Stimulated activated CD8-positive, alpha-beta memory T cell treated with anti-CD3 and anti-CD28 coated beads, Interleukin-4, amount 100 ng/mL, for 4 hours (primary cell): Measurements from ENCODE around the gene KCNMA1.
"Not testable (repeated sequence)": the region's sequence is repeated elsewhere in the genome, so short reads cannot be mapped to it uniquely, and the experiment has no call there.

Experiments
- DNase-seq, 2 donors: peaks; one replicate each; pipeline ENCODE4 v3.0.0-alpha.2; 2020; ENCODE audit warnings: low read depth in 2 of 2, low spot score in 1 of 2

KCNMA1 gene

DNA sequence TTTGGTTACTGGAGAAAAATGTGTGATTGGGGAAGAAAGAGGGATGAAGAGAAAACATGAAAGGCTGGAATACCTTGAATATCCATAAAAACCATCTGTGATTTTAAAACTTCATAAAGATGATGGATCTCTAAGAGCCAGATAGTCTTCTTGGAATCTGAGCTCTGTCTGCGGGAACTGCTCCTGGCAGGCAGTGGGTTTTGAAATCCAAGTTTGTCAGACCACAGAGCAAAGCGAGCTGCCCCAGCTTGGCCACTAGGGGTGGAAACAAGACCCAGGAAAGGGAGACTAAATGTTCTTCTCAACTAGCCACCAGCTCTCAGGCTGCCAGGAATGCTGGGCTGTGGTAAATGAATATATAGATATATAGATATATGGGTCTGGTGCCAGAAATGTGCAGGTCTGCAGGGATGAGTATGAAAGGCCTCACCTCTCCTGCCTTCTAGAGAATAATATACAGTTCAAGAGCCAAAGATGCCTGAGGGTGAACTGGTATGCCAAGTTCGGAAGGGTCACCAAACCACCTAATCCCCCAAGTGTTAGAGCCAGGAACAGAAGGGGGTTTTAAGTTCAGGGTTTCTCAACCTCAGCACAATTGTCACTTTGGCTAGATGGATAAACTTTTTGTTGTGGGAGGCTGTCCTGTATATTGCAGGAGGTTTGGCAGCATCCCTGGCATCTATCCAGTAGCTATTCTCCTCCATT, 208.8 kb downstream of the KCNMA1 start:
- no peak for DNase-seq

DNA sequence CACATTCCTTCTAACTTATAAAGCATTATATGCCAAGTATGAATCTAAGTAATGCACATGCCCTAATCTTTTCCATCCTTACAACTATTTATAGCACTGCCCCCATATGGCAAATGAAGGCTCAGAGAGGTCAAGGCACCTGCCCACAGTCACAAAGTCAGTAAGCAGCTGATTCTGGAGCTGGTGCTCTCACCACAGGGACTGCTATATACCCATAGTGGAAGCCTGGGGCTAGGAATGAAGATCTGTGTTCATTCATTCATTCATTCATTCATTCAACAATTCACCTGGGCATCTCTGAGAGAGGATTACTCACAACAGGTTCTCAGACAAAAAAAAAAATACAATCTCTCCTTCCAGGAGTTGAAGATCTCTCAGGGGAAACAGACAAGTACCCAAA, 213.4 kb downstream of the KCNMA1 start:
- no peak for DNase-seq

DNA sequence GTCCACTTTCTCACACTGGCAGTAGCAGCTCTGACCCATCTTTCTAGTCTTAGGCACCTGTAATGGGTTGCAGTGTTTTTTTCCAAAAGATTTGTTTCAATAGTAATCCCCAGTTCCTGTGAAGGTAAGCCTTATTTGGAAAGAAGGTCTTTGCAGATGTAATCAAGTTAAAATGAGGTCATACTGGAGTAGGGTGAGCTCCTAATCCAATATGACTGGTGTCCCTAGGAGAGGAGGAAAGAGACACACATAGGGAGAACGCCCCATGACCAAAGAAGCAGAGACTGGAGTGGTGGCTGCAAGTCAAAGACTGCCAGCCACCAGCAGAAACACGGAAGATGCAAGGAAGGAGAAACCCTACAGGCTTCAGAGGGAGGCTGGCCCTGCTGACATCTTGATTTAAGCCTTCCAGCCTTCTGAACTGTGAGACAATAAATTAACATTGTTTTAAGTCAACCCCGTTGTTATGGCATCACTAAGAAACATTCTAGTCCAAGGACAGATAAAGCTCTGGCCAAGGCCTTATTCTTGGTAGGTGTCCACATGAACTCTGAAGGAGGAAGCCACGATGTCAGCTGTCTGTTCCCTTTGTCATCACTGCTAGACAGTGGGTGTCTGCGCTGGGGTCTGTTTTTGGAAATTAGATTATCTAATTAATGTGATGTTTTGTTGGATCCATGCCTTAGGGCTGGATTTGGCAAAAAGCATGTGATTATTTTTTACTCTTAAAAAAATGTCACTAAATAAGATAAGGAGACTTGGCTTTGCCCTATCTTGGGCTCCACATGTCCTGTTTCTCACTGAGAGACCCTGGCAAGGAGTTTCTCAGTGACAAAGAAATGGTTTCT, 214.9 kb downstream of the KCNMA1 start:
- DNase-seq, result no peak

DNA sequence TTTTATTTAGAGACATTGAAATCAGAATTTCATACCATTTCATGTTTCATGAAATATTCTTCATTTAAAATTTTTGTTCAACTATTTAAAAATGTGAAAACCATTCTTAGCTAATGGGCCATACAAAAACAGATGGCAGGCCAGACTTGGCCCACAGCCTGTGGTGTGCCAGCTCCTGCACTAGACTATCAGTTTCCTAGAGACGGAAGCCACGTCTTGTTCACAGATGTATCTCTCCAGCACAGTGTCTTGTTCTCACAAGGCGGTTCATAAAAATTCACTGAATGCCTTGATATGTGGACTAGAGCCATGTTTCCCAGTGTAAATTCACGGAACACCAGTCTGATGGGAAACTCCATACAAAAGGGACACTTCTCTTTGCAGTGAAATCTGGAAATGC, 216.0 kb downstream of the KCNMA1 start:
- DNase-seq, result no peak

DNA sequence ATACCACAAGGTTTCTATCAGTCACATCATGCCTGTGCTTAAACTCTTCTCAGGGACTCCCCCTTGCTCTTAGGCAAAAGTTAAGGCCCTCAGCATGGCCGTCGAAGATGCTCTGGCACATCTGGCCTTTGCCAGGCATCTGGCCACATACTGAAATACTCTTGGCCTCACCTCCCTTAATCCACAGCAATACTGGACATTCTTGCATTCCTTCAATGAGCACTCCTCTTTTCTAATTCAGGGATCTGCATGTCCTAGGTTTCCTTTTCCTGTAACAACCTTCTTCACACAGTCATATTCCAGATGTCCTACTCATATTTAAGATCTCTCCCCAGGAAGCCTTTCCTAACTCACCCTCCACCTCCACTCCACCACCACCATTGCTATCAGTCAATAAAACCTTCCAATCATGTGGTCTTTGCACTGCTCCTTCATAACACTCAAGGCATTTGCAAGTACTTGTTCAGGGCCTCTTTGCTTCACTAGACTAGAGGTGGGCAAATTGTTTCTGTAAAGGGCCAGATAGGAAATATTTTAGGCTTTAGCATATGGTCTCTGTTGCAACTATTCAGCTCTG, 216.6 kb downstream of the KCNMA1 start:
- DNase-seq, result no peak

DNA sequence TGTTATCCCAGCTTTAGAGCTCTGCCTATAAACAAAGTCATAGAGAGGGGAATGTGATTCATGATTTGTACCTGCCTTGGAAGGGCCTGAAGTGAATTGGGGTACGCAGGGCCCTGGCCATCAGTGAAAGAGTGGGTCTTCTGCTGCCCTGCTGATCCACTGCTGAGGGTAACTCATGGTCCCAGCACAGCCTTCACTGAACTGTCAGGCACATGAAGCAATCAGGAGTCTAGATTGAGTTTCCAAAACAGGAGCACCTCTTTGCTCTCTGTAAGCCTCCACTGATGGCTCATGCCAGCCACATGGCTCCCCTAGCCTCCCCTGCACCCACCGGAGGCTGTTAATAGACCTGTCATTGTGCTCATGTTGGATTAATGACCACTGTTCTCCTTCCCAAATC, 217.6 kb downstream of the KCNMA1 start:
- DNase-seq, result no peak

DNA sequence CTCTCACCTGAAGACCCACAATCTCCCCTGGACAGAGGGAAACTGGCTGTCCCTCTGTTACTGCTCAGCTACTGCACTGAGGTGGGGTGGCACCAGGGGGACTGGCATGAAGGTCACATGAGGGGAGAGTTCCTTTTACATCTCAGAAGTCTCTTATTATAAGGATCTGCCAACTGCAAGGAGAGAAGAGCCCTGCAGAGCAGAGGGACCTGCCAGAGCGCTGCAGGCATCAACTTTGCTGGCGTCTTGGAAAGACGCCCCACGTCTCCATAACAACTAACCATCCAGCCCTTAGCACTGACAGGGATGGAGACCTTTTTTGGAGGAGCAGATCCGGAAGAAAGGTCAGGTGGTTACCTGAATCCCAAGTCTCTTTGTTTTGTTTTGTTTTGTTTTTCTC, 218.6 kb downstream of the KCNMA1 start:
- no peak for DNase-seq

DNA sequence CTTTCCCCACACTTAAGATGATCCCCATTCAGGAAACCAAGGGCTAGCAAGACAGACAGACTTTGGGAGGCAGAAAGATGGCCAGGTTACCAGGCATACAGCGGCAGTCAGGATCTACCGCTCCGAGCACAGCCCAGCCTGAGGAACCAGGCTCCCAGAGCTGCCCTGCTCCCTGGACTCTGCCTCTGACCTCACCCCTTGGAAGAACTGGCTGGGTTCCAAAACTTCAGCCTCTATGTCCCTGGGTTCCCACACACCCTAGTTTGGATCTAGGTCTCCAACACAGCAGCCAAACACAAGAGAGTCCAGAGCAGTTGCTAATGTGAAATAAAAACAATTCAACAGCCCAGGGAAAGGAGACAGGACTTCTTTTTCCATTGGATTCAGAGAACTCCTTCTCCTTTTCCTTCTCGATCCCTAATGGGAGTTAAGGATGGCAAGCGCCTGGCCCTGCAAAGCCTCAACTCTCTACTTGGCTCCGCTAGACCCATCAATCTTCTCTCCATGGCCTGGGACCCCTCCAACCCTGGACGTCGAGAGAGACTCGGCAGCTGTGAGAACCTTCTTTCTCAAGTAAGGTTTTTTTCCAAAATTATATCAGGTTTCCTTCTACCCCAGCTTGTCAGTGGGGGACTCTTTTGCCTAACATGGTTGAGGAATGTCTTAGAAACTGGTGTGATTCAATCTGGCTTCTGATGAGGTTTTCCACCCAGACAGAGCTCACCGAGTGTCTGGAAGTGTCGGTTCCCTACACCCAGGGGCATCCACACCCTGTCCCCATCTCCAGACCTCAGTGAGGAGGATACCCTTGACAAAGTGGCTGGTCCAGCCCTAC, 219.6 kb downstream of the KCNMA1 start:
- no peak for DNase-seq

DNA sequence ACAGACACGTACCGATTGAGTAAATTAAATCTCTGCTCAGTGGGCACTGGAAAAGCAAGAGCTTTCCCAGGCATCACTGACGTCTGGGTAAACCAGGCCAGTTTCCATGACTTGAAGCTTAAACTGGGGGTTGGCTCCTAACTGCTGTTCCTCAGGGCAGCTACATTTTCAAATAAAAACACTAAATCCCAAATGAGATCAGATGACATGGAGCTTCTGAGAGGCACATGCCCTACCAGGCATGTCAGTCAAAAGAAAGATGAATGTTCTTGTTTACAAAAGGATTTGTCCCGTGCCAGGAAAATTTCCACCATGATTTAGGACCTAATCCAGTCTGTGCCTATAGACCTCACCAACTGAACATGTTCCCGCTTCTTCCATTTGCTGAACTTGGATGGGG, 220.2 kb downstream of the KCNMA1 start:
- DNase-seq, result no peak

DNA sequence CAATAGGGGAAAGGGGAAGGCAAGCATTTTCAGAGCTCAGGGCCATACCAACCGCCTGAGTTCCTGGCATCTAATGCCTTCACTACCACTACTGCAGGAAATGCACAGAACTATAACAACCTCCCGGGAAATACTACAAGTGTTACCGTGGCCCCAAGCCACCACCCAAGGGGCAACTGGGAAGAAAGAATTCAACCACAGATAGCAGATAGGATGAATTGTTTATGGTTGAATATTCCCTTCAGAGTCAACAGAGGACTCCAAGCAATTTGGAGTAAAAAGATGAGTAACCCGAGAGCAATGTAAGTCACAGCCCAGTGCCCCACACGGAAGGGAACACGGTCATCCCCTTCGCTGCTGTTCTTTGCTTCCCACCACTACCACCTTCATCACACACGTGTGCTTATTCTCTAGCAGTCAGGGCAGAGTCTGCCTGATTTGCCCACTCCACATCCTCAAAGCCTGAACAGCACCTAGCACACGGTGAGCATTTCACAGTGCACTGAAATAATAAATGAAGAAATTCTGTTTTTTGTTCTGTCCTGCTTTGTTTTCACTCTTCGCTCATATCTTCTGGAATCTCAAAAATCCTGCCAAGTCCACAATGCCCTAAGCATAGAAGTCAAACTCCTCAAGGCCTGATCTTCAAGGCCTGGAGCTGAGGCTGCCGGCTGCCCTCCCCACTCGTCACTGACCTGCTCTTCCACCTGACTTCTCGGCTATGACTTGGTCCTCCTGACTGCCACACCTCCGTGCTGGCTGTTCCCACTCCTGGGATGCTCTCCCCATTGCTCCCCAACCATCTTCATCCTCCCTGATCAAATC, 221.1 kb downstream of the KCNMA1 start:
- no peak for DNase-seq

DNA sequence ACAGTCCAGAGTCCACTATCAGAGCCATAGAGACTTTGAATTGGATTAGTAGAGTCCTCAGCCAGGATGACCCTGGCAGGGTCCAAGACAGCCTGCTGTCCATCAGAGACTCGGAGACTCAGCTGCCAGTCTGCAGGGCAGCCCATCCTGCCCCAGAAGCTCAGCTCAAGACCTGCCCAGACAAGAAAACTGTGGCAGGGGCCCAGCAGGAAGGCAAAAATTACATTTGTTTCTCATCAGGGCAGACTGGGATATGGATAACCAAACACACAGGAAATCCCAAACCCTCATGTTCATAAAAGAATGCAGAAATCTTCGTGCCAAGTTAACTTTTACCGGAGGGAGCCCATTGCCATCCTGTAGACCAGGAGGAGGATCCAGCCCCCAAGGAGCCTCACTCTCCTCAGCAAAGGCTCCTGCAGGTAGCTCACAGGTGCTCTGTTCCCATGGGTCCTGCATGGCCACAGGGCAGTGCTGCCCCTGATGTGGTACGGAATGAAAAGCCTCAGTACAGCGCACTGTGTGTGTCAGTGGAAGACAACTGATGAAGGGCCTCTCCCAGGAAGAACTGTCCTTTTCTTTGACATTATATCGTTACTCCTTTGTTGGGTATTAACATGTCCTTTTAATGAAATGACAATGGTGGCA, 222.2 kb downstream of the KCNMA1 start:
- no peak for DNase-seq

DNA sequence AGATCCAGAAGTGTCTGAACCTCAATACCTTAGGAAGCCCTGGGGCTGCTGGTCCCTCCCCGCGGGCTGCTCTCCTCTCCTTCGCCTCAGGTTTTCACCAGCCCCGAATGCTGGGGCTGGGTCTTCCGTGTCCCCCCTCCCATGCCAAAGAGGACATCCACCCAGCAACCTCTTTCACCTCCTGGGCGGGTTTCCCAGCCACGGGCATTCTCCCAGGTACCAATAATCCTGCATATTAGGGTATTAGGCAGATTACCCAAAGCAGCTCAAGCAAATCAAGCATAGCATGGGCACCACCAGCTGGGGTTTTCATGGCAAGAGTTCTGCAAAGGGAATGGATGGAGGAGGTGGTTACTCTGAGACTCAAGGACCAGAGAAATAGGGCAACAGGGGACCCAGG, 224.4 kb downstream of the KCNMA1 start:
- no peak for DNase-seq

DNA sequence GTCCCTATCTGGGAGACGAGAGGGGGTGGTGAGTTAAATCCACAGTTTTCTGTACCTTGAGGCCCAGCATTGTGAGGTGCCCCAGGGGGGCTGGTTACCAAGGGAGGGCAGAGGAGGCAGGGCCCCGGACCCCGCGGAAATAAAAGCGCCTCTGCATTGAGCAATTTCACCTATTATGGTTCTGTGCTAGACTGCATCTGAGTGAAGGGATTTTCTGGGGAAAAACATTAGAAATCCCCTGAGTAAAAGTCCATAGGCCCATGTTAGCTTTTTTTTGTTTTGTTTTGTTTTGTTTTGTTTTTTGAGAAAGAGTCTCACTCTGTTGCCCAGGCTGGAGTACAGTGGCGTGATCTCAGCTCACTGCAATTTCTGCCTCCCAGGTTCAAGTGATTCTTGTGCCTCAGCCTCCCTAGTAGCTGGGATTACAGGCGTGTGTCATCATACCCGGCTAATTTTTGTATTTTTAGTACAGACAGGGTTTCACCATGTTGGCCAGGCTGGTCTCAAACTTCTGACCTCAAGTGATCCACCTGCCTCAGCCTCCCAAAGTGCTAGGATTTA, 225.0 kb downstream of the KCNMA1 start:
- DNase-seq, result not testable (repeated sequence)

DNA sequence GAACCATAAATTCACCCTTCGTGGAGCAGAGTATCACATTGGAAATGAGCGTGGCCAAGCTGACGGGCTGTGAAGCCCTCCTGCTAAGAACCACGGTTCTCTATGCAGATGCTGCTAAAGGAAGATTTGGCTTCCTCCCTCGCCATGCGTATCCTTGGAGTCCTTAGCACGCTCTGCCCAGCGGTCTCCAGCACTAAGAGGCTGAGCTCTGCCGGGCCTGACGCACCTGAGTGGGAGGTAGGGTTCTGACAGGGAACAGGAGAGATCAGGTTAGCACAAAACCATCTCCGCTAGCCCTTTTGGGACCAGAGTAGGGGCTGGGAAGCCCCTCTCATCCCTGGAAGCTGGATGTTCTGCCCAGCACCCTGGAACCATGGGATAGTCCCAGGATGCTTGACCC, 225.8 kb downstream of the KCNMA1 start:
- no peak for DNase-seq

DNA sequence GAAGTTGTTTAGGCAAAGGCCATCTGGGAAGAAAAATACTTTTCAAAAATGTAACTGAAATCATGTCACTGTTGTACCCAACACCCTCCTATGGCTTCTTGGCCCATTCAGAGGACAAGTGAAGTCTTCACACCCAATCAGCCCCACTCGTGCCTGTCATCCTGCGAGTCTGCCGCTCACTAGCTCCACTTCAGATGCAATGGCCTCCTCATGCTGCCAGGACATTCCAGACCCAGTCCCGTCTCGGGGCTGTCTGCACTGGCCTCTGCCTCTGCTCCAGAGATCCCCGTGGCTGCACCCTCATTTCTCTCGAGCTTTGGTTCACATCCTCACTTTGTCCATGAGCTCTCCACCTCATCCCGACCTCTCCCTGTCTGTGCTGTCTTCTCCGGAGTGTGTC, 227.1 kb downstream of the KCNMA1 start:
- no peak for DNase-seq

DNA sequence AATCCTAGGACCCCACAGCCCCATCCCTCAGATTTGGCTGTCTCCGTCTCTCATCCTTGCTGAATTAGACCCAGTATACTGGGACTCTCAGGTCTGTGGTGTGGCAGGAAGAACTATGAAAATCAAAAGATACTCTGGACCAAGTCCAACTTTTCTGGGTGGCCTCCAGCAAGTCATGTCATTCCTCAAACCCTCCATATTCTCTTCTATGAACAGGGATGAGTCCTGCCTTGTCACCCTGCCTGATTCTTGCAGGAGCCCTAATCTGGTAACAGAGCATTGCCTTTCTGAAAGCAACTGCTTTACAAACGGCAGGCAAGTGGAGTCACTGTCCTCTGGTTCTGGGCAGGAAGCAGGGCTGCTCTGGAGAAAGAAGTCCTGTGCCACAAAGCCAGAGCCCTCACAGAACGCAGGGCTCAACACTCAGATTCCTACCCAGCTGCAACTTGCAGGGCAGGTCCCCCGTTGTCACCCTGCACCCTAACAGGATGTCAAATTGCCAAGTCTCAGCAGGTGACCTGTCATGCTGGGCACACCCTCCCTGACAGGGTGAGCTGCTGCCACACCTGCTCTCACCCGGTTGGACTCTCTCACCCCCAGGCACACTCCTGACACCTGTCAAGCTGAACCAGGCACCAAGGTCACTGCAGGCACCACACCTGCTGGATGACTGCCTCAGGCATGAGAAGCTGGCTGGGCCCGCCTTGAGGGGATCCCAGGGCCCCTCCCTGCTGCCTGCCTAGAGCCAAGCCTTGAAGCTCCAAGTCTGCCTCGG, 227.7 kb downstream of the KCNMA1 start:
- no peak for DNase-seq

DNA sequence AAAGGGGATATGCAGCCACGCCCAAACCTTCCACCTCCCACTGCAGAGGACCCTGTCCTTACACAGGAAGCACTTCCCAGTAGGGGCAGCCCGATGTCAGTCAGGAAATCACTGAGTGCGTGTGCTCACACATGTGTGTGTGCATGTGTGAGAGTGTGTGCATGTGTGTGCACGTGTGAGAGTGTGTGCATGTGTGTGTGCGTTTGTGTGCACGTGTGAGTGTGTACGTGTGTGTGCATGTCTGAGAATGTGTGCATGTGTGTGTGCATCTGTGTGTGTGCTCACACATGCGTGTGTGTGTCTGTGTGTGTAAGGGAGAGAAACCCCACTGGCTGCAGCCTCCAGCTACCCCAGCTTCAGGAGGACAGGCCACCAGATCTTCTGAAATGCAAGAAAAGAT, 229.3 kb downstream of the KCNMA1 start:
- DNase-seq, result no peak

DNA sequence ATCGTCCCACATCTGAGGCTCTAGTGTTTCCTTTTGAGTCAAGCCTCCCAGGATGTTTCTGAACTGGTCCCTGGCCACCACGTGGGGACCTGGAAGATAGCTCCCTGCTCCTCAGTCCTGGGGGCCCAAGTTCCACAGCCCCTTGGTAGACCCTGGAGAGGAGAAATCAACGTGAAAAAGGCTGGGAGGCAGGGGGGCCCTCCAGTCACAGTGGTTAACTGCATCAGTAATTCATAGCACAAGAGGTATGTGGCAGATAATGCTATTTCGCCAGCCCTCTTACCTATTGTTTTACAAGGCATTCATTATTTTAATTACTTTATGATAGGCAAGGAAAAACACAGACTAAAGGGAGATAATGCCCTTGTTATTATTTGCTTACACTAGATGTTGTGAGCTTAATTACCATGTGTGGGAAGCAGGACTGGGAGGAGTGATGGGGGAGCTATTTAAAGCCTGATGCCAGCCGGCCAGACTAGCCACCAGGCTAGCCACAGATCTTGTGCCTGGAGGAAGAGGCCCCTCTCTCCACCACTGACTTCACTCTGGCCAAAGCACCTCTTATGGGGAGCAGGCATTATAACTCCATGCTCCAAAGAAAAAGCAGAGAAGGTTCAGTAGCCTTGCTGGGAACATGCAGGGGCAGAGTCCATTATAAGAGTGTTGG, 230.7 kb downstream of the KCNMA1 start:
- DNase-seq, result no peak
